GM21367 (cell line): ENCODE measurements around the gene STPG4.
A peak's percentile ranks its signal among the peaks of the same experiment; 100 is the strongest.

Source experiments
- ATAC-seq: cut with Tn5 transposase; IDR thresholded peaks from one replicate; pipeline ENCODE4 v1.9.1; 2021; ENCODE audit not compliant: unreplicated experiment

Gene STPG4

GRCh38 chr2:47073217-47073616 is 81.9 kb downstream of the STPG4 start:
- no peak for ATAC-seq

DNA sequence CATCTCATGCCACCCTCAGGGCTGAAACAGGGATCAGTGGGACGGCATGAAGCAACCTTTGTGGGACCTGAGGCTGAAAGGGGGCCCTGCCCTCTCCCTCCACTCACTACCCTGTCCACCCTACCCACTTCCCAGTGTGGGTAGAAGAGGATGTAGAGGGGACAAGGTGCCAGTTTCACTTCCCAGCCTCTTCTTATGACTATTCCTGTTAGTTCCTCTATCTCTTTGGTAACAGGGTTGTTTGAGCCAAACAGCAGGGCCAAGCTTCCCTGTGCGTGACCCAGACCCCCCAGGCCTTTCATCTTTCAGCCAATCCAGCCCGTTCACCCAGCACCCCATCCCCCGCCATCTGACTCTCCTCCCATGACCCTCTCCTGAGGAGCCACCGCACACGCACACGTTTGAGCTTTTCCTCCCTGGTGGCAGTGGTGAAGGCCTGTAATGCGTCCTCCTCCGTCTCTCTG is 82.3 kb downstream of the STPG4 start:
- ATAC-seq: no peak

- ATAC-seq: no peak
These were observed 83.0 kb downstream of the STPG4 start for GRCh38 chr2:47072018-47072691.

GRCh38 chr2:47070920-47071824 is 83.9 kb downstream of the STPG4 start:
- peak; percentile 85 for ATAC-seq

- ATAC-seq: no peak
These were observed 84.8 kb downstream of the STPG4 start for GRCh38 chr2:47070155-47070919.

DNA sequence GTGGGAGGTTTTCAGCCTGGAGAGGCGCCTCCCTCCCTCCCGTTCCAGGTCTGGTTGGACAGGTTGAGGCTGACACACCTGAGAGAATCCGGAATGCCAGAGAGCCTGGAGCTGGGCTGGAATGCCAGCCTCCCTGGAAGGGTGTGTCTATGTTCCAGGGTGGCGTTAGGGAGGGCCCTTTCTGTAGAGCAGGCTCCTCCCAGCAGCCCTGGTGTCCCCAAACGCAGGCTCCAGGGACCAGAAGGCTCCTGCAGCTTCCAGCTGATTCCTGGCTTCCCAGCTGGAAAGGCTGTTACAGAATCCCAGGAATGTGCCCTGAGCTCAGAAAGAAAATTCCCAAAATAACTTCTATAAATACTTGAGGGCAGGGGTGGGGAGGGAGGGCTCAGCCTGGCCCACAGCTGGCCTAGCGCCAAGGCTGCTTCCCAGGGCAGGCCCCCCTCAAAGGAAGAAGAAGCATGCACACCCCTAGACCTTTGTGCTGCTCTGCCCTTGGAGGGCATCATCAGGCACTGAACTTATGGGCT is 85.4 kb downstream of the STPG4 start:
- no peak for ATAC-seq

DNA sequence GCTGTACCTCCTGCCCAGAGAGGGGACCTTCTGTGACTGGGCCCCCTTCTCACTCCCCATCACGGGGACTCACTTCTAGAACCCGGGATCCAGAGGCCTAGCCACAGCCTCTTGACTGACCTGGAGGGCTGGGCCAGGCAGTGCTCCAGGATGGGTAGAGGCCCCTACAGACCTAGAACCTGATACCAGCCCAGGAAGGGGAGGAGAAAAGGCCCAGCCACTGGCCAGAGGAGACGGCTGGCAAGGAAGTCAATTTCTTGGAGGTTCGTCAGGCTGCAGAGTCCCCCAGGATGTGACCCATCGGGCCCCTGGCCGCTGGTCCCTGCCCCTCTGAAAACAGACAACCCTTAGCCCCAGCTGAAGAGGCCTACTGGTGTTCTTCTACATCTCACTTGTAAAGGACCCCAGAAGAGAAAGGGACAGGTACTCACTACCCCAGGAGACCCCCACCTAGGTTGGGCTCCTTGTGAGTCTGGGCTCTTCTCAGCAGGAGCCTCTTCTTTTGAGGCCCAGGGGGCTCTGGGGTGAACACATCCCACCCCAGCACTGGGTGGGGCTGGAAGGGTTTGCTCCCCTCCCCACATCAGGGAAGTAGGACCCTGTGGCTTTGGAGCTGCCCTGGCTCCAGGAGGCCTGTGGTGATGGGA is 86.0 kb downstream of the STPG4 start:
- ATAC-seq: no peak

GRCh38 chr2:47067788-47068407 is 87.2 kb downstream of the STPG4 start:
- no peak for ATAC-seq

DNA sequence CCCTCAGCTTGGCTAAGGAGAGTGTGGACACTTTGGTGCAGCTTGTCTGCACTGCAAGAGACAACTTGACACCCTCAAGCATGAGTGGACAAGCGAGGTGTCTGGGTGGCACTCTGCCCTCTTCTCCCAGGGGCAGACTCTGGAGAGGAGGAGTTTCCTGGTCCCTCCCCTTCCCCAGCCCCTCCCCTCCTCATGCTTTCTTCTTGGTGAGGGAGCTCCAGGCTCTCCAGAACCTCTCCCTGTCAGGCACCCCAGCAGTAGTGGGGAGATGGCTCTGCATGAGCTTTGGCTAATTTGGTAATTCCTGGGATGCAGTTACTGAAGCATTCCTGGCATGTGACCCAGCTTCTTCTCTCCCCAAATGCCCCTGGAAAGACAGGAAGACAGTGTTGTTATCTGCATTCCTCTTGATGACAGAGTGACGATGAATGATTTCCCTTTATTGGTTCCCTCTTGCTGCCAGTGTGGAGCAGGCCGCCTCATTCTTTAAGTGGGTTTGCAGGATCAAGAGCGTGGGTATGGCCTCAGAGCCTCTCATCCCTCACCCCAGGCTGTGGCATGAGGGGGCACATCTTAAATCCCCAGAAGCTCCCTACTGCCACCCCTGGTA is 89.2 kb downstream of the STPG4 start:
- ATAC-seq: no peak

DNA sequence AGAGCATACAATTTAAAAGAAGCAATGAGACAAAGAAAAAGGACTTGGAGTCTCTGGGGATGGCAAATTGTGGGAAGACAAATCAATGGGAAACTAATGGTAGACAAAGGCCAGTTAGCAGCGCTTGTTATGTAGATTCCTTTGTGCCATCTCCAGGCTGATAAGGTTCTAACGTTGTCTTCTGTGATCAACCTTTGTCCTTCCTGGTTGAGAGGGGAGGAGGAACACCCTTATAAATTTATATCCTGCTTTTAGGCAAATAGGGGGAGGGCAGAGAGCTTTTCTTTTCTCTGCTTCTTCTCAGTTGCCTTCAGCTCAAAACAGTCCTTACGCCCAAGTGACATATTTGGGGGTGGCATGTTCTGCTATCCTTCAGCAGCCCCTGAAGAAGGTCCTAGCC is 89.8 kb downstream of the STPG4 start:
- ATAC-seq: no peak

DNA sequence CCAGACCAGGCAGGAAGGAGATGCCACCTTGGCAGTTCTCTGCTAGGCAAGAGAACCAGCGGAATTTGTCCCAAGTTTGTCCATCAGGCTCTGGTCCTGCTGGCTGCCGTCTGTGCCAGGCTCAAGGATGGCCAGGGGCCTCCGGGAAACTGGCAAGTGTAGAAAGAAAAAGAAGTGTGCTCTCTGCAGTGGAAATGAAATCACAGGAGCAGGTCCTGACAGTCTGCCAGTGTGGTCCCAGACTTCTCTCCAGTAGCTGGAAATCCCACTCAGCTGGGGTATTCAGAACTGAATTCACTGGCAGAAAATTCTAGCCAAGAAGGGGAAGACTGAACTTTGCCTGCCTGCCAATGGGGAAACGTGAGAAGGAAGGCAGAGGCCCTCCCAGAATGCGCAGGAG is 91.0 kb downstream of the STPG4 start:
- no peak for ATAC-seq

GRCh38 chr2:47063538-47063930 is 91.6 kb downstream of the STPG4 start:
- no peak for ATAC-seq

DNA sequence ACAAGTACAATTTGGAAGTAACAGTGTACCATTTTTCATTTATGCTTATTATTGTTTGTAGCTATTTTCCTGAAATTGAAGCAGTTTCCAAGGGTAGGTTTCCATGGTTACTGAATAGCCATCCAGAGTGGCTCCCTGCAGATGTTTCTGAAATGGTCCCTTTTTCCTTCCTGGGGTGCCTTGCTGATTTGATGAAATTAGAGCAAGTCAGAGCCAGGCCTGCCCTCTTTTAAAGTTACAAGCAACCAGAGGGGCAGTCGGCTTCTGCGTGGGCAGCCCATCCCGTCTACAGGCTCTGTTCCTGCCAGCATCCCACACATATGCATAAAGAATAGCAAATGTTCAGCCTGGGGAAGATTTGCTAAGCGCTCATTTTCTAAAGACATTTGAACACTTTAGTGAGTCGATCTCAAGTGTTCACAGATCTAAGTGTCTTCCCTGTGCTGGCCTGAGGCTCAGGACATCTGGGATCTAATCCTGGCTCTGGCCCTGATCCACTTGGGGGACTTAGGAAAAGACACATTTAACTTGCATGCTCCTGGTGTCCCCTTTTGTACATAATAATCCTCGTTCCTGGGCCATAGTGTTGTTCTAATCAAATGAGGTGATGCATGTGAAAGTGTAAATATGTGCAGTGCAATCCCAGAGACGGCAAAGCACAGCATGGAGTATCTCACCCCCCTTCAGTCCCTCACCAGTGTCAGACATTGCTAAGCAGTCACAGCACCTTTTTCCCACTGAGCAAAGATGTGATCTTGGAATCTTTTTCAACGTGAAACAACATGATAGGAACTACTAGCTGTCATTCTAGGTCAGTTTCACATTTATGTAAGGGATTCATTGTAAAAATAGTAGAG is 92.2 kb downstream of the STPG4 start:
- ATAC-seq: no peak

- ATAC-seq: no peak
These were observed 93.0 kb downstream of the STPG4 start for GRCh38 chr2:47061944-47062678.

GRCh38 chr2:47060652-47061170 is 94.4 kb downstream of the STPG4 start:
- no peak for ATAC-seq

DNA sequence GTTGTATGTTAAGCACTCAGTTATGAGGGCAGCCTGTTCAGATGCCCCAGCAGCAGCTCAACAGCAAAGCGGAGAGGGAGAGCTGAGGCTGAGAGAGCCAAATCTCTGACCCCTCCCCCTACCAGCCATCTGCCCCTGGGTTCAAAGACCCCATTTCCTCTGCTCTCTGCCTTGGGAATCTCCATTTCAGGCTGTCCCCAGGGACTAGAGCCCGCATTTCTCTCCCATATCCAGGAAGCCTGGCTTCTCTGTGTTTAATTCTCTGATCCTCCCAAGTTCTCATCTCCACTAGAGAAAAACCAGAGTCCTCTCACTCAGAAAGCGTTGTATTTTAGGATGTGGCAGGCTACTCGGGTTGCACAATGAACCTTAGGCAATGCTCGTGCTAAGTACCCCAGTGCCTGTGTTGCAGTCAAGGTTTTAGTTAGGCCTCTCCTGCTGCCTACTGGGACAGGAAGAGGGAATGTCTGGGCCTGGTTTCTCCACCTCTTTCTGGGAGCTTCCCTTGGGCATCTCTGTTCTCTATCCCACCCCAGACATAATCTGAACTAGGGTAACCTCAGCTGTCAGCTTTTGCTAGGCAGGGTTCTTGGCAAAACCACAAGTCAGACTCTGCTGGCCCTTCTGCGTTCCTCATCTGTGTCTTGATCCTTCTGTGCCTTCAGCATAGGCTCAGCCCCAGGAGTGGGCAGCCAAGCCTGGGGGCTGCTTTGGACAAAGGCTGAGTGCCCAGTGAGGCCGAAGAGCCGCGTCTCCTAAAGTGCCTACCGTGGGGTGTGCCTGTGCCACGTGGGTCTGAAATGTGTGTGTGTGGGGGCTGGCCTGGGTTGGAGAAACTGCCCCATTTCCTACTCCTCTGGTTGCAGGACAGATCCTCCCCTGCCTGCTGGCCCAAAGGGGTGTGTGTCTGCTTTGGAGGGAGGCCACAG is 96.8 kb downstream of the STPG4 start:
- no peak for ATAC-seq

GRCh38 chr2:47057687-47058002 is 97.5 kb downstream of the STPG4 start:
- no peak for ATAC-seq
